K562 (cell line): ENCODE measurements around the gene LMOD1. TPM values are rescaled to one million over a fixed set of nuclear protein-coding genes. Genes with fewer than 3 reads are reported as not detected.

Source experiments
- ATAC-seq: fragments of 200-7000 bp; cut with Tn5 transposase; 3 replicates; pipeline ENCODE4 v1.9.1; 2020; ENCODE audit warnings: moderate library complexity
- BruUV-seq: library from RNA; stranded (reverse); fragments of 400-500 nt; replicated peaks from 2 replicates; lab custom pipeline; 2021; lab: Mats Ljungman, UMichigan
- CTCF ChIA-PET: fragments of 300-600 bp; formaldehyde crosslinking; extraction: SDS; loops from one replicate; lab custom pipeline; 2021; ENCODE audit warnings: low intra/inter-chr PET ratio; lab: Yijun Ruan, JAX
- POLR2A ChIA-PET: fragments of 300-600, 350-650 bp; sonication (Branson Sonifier 250); formaldehyde crosslinking; extraction: SDS; loops from one replicate; lab custom pipeline; 2021; ENCODE audit warnings: antibody characterized with exemption, inconsistent platforms; lab: Yijun Ruan, JAX
- DNase-seq, 4 experiments: peaks; one replicate each; pipeline versions ENCODE4 v3.0.0 to v3.0.0-alpha.2; 2011 to 2018; ENCODE audit warnings: low spot score in 3 of 4, mixed read lengths in 3 of 4; ENCODE audit errors: extremely low read depth in 1 of 4
- FAIRE-seq: peaks from 2 replicates; lab custom pipeline; 2011; peaks lifted over from hg19 to GRCh38; lab: Jason Lieb, UNC
- H2AFZ ChIP-seq: 2 replicates; pipeline ENCODE4 v1.6.0; 2011; ENCODE audit warnings: low read depth, low read length, control low read depth, inconsistent platforms
- H3K27ac ChIP-seq: fragments of 200-600 bp; 3 replicates; pipeline ENCODE4 v1.8.0; 2011; ENCODE audit warnings: low read depth, mild to moderate bottlenecking, control low read depth, inconsistent platforms, low read length, moderate library complexity, mixed read lengths; ENCODE audit errors: extremely low read depth
- H3K27me3 ChIP-seq, 2 experiments: fragments of 300-600 bp in 1 of 2; 2 replicates in 1 of 2; 3 replicates in 1 of 2; pipeline versions ENCODE4 v1.6.0 to v1.8.0; 2011; ENCODE audit warnings: inconsistent platforms in 2 of 2, low read length in 2 of 2, mild to moderate bottlenecking in 1 of 2, mixed read lengths in 1 of 2, moderate library complexity in 1 of 2; ENCODE audit not compliant: control insufficient read depth in 2 of 2, insufficient read depth in 2 of 2
- H3K36me3 ChIP-seq: fragments of 300-600 bp; 3 replicates; pipeline ENCODE4 v1.8.0; 2011; ENCODE audit warnings: mild to moderate bottlenecking, low read length, inconsistent platforms; ENCODE audit not compliant: control insufficient read depth, insufficient read depth
- H3K4me1 ChIP-seq, 2 experiments: fragments of 200-600 bp in 1 of 2; replicated peaks in 1 of 2; 2 replicates in 1 of 2; 3 replicates in 1 of 2; pipeline versions ENCODE4 v1.5.1 to v1.8.0; 2011; ENCODE audit warnings: inconsistent platforms in 2 of 2, low read length in 2 of 2, mild to moderate bottlenecking in 1 of 2, mixed read lengths in 1 of 2, moderate library complexity in 1 of 2; ENCODE audit not compliant: control insufficient read depth in 2 of 2, insufficient read depth in 2 of 2
- H3K4me2 ChIP-seq: 2 replicates; pipeline ENCODE4 v1.6.1; 2011; ENCODE audit warnings: low read length, control low read depth, inconsistent platforms, mixed read lengths; ENCODE audit not compliant: insufficient read depth
- H3K4me3 ChIP-seq: fragments of 200-600 bp; sonication (generic), shearing (Covaris generic); 2 replicates; pipeline ENCODE4 v1.5.1; 2016; ENCODE audit warnings: control low read depth, inconsistent platforms
- H3K79me2 ChIP-seq: fragments of 200-600 bp; 3 replicates; pipeline ENCODE4 v1.8.0; 2011; ENCODE audit warnings: low read length, inconsistent platforms; ENCODE audit not compliant: control insufficient read depth, insufficient read depth
- H3K9ac ChIP-seq, 2 experiments: 2 replicates each; pipeline versions ENCODE4 v1.6.0 to v1.6.1; 2011; ENCODE audit warnings: low read depth in 2 of 2, low read length in 2 of 2, control low read depth in 1 of 2, inconsistent platforms in 1 of 2, mild to moderate bottlenecking in 1 of 2, mixed read lengths in 1 of 2; ENCODE audit not compliant: insufficient read depth in 1 of 2
- H3K9me1 ChIP-seq: one replicate; pipeline ENCODE4 v1.6.0; 2011; ENCODE audit warnings: inconsistent platforms, mild to moderate bottlenecking, low read length, moderate library complexity; ENCODE audit not compliant: control insufficient read depth, insufficient read depth
- H3K9me3 ChIP-seq: replicated peaks from 2 replicates; pipeline ENCODE4 v1.5.1; 2011; ENCODE audit warnings: low read depth, low read length, inconsistent platforms; ENCODE audit not compliant: control insufficient read depth, insufficient read depth
- H4K20me1 ChIP-seq: replicated peaks from 2 replicates; pipeline ENCODE4 v1.6.1; 2011; ENCODE audit warnings: low read length, inconsistent platforms, mixed read lengths; ENCODE audit not compliant: control insufficient read depth, insufficient read depth
- CLOCK ChIP-seq: fragments of 250-450 bp; sonication (Bioruptor Pico); IDR thresholded peaks from 2 replicates; pipeline ENCODE4 v1.4.0; 2020; ENCODE audit warnings: mild to moderate bottlenecking, moderate library complexity, borderline replicate concordance
- DDX20 ChIP-seq: fragments of 450-650 bp; IDR thresholded peaks from 2 replicates; pipeline ENCODE4 v1.6.1; 2016; ENCODE audit warnings: missing genetic modification characterization, low read depth, mild to moderate bottlenecking, missing compliant biosample characterization, moderate library complexity
- ELK3 ChIP-seq: fragments of 450-650 bp; formaldehyde crosslinking; IDR thresholded peaks from 2 replicates; pipeline ENCODE4 v1.4.0; 2020; ENCODE audit warnings: mild to moderate bottlenecking
- HNRNPUL1 ChIP-seq: fragments of 200-400 bp; formaldehyde crosslinking; IDR thresholded peaks from 2 replicates; pipeline ENCODE4 v1.6.1; 2017; ENCODE audit warnings: low read length
- MAFG ChIP-seq: fragments of 450-650 bp; conservative IDR thresholded peaks from 2 replicates; pipeline ENCODE4 v1.6.1; 2016; ENCODE audit warnings: missing genetic modification characterization, missing compliant biosample characterization
- MTA2 ChIP-seq: fragments of 450-650 bp; IDR thresholded peaks from 2 replicates; pipeline ENCODE4 v1.6.1; 2016; ENCODE audit warnings: low read depth
- NFXL1 ChIP-seq: fragments of 450-650 bp; formaldehyde crosslinking; IDR thresholded peaks from 2 replicates; pipeline ENCODE4 v1.4.0; 2021; ENCODE audit warnings: mild to moderate bottlenecking
- SNRNP70 ChIP-seq: fragments of 200-400 bp; formaldehyde crosslinking; optimal IDR thresholded peaks from 2 replicates; pipeline ENCODE3; 2017; ENCODE audit warnings: low read depth, low read length
- TRIM24 ChIP-seq, 2 experiments: fragments of 450-650 bp; IDR thresholded peaks; 2 replicates each; pipeline ENCODE4 v1.6.1; 2016
- TRIM28 ChIP-seq: fragments of 450-650 bp; IDR thresholded peaks from 2 replicates; pipeline ENCODE4 v1.6.1; 2017
- ZNF134 ChIP-seq: fragments of 250-450 bp; sonication (Bioruptor Pico); conservative IDR thresholded peaks from 2 replicates; pipeline ENCODE4 v1.4.0; 2020
- ZNF316 ChIP-seq: fragments of 450-650 bp; IDR thresholded peaks from 2 replicates; pipeline ENCODE4 v1.6.1; 2016
- WGBS: fragments of 100-300 bp; shearing (Covaris generic); methylation state at CpG from one replicate; pipeline ENCODE4 v1.1.6; 2016; ENCODE audit warnings: low coverage, mixed read lengths; ENCODE audit not compliant: insufficient coverage; ENCODE audit errors: missing lambda C conversion rate; 5-methylcytosine and 5-hydroxymethylcytosine counted together
- in situ Hi-C: fragments of 300-500 bp; cut with MboI; formaldehyde crosslinking; loops from 4 replicates; pipeline ENCODE4 v1.15.0; 2018; ENCODE audit warnings: inconsistent platforms, mixed read lengths
- intact Hi-C: fragments of 100-400 bp; cut with micrococcal nuclease; formaldehyde crosslinking; loops from 2 replicates; pipeline ENCODE4 v1.14.2; 2022
- polyA plus RNA-seq, 8 experiments: library from polyadenylated mRNA; depleted of rRNA in 4 of 8; stranded (reverse) in 5 of 8; unstranded in 3 of 8; fragments of >200 nt; fragmentation: Nextera tagmentation in 2 of 8; fragmentation: Illumina TruSeq in 1 of 8; extraction: Ambion mirVana in 2 of 8; extraction: Trizol in 1 of 8; gene quantifications; 2 replicates each; pipeline versions ENCODE4 v1.2.1 to v1.2.3, GENCODE V29; 2011 to 2014; ENCODE audit warnings: inconsistent platforms in 1 of 8, missing spikeins in 1 of 8
- total RNA-seq, 7 experiments: library from RNA; depleted of rRNA in 6 of 7; stranded (reverse); fragments of >200 nt in 6 of 7; fragmentation: Illumina TruSeq in 2 of 7; extraction: Trizol in 2 of 7; gene quantifications; 2 replicates each; pipeline versions ENCODE4 v1.2.1 to v1.2.3, GENCODE V29; 2011 to 2021; ENCODE audit warnings: low replicate concordance in 1 of 7

The LMOD1 gene
- total and polyA plus RNA-seq, 9 of the 15 experiments (the other 6 are each of a cell fraction or from before 2014, with no cell fraction given): 0.03 to 0.54 (median 0.38) TPM; not detected in 1

GRCh38 chr1:201937624-201938213, 8.6 kb downstream of the LMOD1 start:
- ChIA-PET POLR2A (no interaction called here), CTCF (no interaction called here)
- intact Hi-C loops (no loop called here), in situ Hi-C loops (no loop called here)
- FAIRE-seq (no peak), ATAC-seq (no peak), DNase-seq (no peak)
- Histone ChIP-seq H3K4me1 (peaks cover 26 to 32% of the 10 kb centered on the region in 2 experiments), H3K4me3 (no peak overlapping the region), H3K27me3 (no peaks in the 10 kb centered on the region), H3K79me2 (no peaks in the 10 kb centered on the region), H4K20me1 (no peaks in the 10 kb centered on the region), H3K27ac (no peak overlapping the region), H3K36me3 (no peaks in the 10 kb centered on the region), H3K4me2 (no peak overlapping the region), H3K9ac (no peak overlapping the region), H3K9me3 (no peaks in the 10 kb centered on the region), H3K9me1 (no peaks in the 10 kb centered on the region), H2AFZ (no peak overlapping the region)
- WGBS: 73% methylated on average over 5 of the region's 5 CpGs
- peak; percentile 74; the same call in 1 of the 2 replicates for TF ChIP-seq TRIM28
- peak in 1 of 2 experiments; percentile 41; a peak in 2 of 4 replicates for TF ChIP-seq TRIM24 (IDR thresholded peaks at IDR 0.05)
- no peak for TF ChIP-seq ZNF134 (CRISPR knock-in tag)
- no peak for TF ChIP-seq MTA2
- TF ChIP-seq ZNF316: peak; percentile 68
- no peak for TF ChIP-seq CLOCK (CRISPR knock-in tag)
- no peak for TF ChIP-seq NFXL1 (CRISPR knock-in tag)
- TF ChIP-seq MAFG (tag): 0 out of 2 replicates have a peak, but pooled peaks have one; percentile 19
- 0 out of 2 replicates have a peak, but pooled peaks have one; percentile 40 for TF ChIP-seq HNRNPUL1
- TF ChIP-seq SNRNP70: no peak
- TF ChIP-seq ELK3 (CRISPR knock-in tag): no peak
- TF ChIP-seq DDX20: no peak
- no TSS peak for BruUV-seq
